AG09319 (cell line): ENCODE measurements around the gene GPR17.

Experiments
- DNase-seq: peaks from one replicate; pipeline ENCODE4 v3.0.0-alpha.2; 2010; ENCODE audit warnings: low read depth; ENCODE audit errors: extremely low read depth
- CTCF ChIP-seq: IDR thresholded peaks from 2 replicates; pipeline ENCODE4 v1.5.1; 2011; ENCODE audit warnings: low read depth, mild to moderate bottlenecking, inconsistent platforms, low read length, moderate library complexity

The GPR17 gene

GRCh38 chr2:127641133-127641532 is 4.8 kb upstream of the GPR17 start:
- DNase-seq: no peak
- TF ChIP-seq CTCF: no peak

- DNase-seq: no peak
Measured at GRCh38 chr2:127641846-127642507, 4.0 kb upstream of the GPR17 start.

GRCh38 chr2:127642706-127643438 is 3.1 kb upstream of the GPR17 start:
- DNase-seq: no peak
- no peak for TF ChIP-seq CTCF

More at GRCh38 chr2:127641846-127642507, 4.0 kb upstream of the GPR17 start:
- TF ChIP-seq CTCF: no peak

- no peak for TF ChIP-seq CTCF
- DNase-seq: no peak
Measured at GRCh38 chr2:127643439-127644065, 2.4 kb upstream of the GPR17 start.

- TF ChIP-seq CTCF: no peak; the same call in 1 of the 2 replicates
- no peak for DNase-seq
Measured at GRCh38 chr2:127644066-127645025, 1.6 kb upstream of the GPR17 start.

- TF ChIP-seq CTCF: no peak
- DNase-seq: no peak
Measured at GRCh38 chr2:127645026-127645394, 943 bp upstream of the GPR17 start.
